RWPE2 (cell line): ENCODE data around the gene DSCAM.

Source experiments
- ATAC-seq: fragments of 200-7000 bp; cut with Tn5 transposase; 3 replicates; pipeline ENCODE4 v1.9.1; 2021; ENCODE audit warnings: low read depth
- DNase-seq: peaks from one replicate; pipeline ENCODE4 v3.0.0-alpha.2; 2020; ENCODE audit warnings: low spot score
- H3K27ac ChIP-seq: fragments of 450-650 bp; 2 replicates; pipeline ENCODE4 v1.5.1; 2017; ENCODE audit warnings: mild to moderate bottlenecking; ENCODE audit not compliant: poor library complexity, severe bottlenecking
- H3K27me3 ChIP-seq: fragments of 250-450 bp; sonication (Bioruptor Pico); 2 replicates; pipeline ENCODE4 v1.5.1; 2021; ENCODE audit warnings: mild to moderate bottlenecking, moderate library complexity; ENCODE audit not compliant: insufficient read depth, poor library complexity, severe bottlenecking
- H3K36me3 ChIP-seq: fragments of 250-450 bp; sonication (Bioruptor Pico); 2 replicates; pipeline ENCODE4 v1.5.1; 2020; ENCODE audit warnings: low read depth, mild to moderate bottlenecking, moderate library complexity
- H3K4me1 ChIP-seq: fragments of 250-450 bp; sonication (Bioruptor Pico); 2 replicates; pipeline ENCODE4 v1.5.1; 2021; ENCODE audit warnings: mild to moderate bottlenecking, moderate library complexity; ENCODE audit not compliant: insufficient read depth, poor library complexity, severe bottlenecking
- H3K4me3 ChIP-seq: fragments of 250-450 bp; sonication (Bioruptor Pico); 2 replicates; pipeline ENCODE4 v1.5.1; 2021; ENCODE audit warnings: mild to moderate bottlenecking, moderate library complexity; ENCODE audit not compliant: severe bottlenecking
- H3K9me3 ChIP-seq: fragments of 250-450 bp; sonication (Bioruptor Pico); 2 replicates; pipeline ENCODE4 v1.5.1; 2021; ENCODE audit warnings: mild to moderate bottlenecking, moderate library complexity; ENCODE audit not compliant: severe bottlenecking
- TF ChIP-seq, protein P1 (sequence below): fragments of 450-650 bp; IDR thresholded peaks from one replicate; pipeline ENCODE4 v1.5.1; 2017; ENCODE audit warnings: mild to moderate bottlenecking, moderate library complexity; ENCODE audit not compliant: poor library complexity, severe bottlenecking

The DSCAM gene

DNA sequence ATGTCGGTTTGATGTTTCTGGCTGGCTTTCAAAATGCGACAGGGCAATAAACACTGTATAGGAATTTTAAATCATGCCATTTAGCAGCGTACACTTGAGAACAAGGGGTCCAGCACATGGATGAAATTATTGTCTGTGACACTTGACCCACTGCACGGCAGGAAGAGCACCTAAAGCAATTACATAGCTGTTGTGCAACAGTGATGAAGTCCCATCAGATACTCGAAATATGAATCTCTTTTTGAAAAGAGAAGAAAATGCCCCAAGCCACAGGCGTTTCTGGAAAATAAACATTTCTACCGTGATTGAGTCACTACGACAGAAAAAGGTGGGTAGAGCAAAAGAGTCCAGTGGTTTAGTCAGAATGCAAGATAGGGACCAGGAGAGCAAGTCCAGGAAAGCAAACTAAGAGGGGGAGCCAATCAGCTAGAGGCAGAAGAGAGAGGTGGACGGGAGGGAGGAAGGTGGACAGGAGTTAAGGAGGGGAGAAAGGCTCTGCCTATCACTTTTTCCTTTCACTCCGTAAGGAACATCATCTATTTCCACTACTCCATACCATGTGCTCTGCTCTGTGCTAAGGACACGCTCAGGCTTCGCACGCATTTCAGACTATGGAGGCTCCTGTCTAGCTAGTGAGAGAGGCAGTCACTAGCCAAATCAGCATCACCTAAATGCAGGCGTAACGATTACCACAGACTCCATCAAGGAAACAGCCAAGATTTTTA is 6.4 kb downstream of the DSCAM start:
- Histone ChIP-seq H3K4me1 (peaks cover 41% of the 10 kb centered on the region), H3K27ac (no peak overlapping the region), H3K36me3 (no peaks in the 10 kb centered on the region), H3K27me3 (no peaks in the 10 kb centered on the region), H3K9me3 (no peaks in the 10 kb centered on the region), H3K4me3 (no peak overlapping the region)
- TF ChIP-seq, protein P1, sequence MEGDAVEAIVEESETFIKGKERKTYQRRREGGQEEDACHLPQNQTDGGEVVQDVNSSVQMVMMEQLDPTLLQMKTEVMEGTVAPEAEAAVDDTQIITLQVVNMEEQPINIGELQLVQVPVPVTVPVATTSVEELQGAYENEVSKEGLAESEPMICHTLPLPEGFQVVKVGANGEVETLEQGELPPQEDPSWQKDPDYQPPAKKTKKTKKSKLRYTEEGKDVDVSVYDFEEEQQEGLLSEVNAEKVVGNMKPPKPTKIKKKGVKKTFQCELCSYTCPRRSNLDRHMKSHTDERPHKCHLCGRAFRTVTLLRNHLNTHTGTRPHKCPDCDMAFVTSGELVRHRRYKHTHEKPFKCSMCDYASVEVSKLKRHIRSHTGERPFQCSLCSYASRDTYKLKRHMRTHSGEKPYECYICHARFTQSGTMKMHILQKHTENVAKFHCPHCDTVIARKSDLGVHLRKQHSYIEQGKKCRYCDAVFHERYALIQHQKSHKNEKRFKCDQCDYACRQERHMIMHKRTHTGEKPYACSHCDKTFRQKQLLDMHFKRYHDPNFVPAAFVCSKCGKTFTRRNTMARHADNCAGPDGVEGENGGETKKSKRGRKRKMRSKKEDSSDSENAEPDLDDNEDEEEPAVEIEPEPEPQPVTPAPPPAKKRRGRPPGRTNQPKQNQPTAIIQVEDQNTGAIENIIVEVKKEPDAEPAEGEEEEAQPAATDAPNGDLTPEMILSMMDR, result no peak
- no peak for DNase-seq
- ATAC-seq, result peak; percentile 35; the same call in 1 of the 3 replicates

DNA sequence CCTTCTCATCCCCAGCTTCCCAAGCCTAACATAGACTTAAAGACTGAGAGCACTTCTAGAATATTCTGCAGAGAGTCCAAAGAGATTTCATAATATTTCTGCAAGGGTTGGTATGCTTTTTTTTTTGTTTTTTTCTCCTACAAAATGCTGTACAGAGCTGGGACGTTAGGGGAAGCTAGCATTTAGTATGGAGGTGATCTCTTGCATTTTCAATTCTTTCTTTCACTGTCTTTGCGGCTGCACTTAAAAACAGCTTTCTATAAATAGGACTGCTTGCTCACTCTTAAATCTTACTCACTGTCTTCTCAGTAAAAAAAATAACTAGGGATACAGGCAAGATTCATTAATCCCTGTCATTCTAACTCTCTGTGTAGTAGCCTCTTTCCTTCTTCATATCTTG is 7.4 kb downstream of the DSCAM start:
- H3K4me1 ChIP-seq, result peaks cover 31% of the 10 kb centered on the region
- ATAC-seq (no peak), DNase-seq (no peak)
- H3K27ac ChIP-seq, result no peak overlapping the region
- no peak overlapping the region for H3K4me3 ChIP-seq
- no peaks in the 10 kb centered on the region for H3K27me3 ChIP-seq
- no peaks in the 10 kb centered on the region for H3K9me3 ChIP-seq
- TF ChIP-seq, protein P1, result no peak
- H3K36me3 ChIP-seq, result no peaks in the 10 kb centered on the region

DNA sequence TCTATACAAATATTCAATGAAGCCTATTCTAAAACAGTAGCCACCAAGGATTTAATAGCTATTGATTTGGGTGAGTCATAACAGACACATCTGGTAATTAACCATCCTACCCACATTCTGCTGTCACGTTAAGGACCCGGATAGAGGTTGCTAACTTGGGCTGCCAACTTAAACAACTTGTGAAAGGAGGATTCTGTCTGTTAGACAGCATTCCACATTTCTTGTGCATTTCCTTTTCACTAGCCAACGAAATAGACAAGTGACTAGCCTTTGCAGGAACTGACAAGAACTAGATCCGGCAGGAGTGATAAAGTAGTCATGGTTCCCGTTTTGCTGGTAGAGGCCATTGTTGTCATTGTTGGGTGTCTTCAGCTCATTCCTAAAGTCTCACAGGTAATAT is 9.5 kb downstream of the DSCAM start:
- H3K36me3 ChIP-seq, result no peaks in the 10 kb centered on the region
- TF ChIP-seq, protein P1, result no peak
- peak; percentile 33; the same call in 2 of the 3 replicates for ATAC-seq
- no peak for DNase-seq
- no peak overlapping the region for H3K4me3 ChIP-seq
- no peaks in the 10 kb centered on the region for H3K9me3 ChIP-seq
- H3K4me1 ChIP-seq, result peaks cover 26% of the 10 kb centered on the region
- H3K27me3 ChIP-seq, result no peaks in the 10 kb centered on the region
- no peak overlapping the region for H3K27ac ChIP-seq

DNA sequence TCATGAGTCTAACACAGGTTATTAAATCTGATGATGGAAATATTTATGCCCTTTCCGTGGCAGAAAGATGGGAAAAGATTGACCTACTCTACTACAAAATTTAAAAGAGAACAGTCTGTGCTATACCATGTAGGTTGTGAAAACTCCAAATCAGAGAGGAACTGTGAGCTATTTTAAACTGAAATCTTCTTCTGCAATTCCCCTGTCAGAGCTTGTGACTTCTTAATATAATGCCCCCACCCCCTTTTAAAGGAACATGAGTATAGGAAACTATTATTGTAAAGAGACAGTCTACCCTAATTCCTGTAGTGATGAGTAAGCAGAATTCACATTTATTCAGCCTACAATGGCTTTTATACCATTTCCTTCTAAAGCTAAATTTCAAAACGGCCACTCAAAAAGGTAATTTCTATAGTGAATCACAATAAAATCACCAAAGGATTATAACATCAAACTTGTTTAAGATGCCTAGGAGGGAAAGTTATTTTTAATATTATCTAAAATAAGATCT is 11.7 kb downstream of the DSCAM start:
- no peak for DNase-seq
- no peak overlapping the region for H3K27ac ChIP-seq
- no peaks in the 10 kb centered on the region for H3K9me3 ChIP-seq
- TF ChIP-seq, protein P1, result no peak
- H3K4me1 ChIP-seq, result peaks cover 13% of the 10 kb centered on the region
- no peaks in the 10 kb centered on the region for H3K36me3 ChIP-seq
- ATAC-seq, result no peak
- no peak overlapping the region for H3K4me3 ChIP-seq
- H3K27me3 ChIP-seq, result no peaks in the 10 kb centered on the region

DNA sequence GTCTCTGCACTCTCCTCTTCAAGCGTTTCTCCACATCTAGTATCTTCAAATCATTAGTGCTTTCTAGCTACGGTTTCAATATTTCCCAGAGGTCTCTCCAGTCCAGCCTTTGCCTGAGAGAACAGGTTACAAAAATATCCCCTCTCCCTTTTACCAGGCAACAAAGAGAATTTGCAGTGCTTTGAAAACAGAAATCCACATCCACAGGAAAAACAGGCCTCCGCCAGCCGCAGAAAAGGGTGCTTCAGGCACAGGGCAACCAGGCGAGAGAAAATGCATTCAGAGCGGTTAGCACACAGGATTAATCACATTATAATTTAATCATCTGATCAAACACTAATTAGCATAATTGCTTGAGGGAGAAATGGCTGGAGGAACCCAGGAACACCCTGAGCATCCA is 13.8 kb downstream of the DSCAM start:
- no peak overlapping the region for H3K4me3 ChIP-seq
- TF ChIP-seq, protein P1, result no peak
- no peak for DNase-seq
- H3K4me1 ChIP-seq, result peaks cover 8% of the 10 kb centered on the region
- H3K36me3 ChIP-seq, result no peaks in the 10 kb centered on the region
- H3K9me3 ChIP-seq, result no peaks in the 10 kb centered on the region
- no peak for ATAC-seq
- no peak overlapping the region for H3K27ac ChIP-seq
- no peaks in the 10 kb centered on the region for H3K27me3 ChIP-seq
